NCI-H345 treated with DMSO at 0.1 percent for 48 hours (cell line): ENCODE results near the gene PC.
A peak's percentile ranks its signal among the peaks of the same experiment; 100 is the strongest.
"Not testable (repeated sequence)": the region's sequence is repeated elsewhere in the genome, so short reads cannot be mapped to it uniquely, and the experiment has no call there.

Source experiments
- DNase-seq: peaks from one replicate; lab custom pipeline; 2025; ENCODE audit not compliant: unreplicated experiment; lab: John Stamatoyannopoulos, UW

PC gene

DNA sequence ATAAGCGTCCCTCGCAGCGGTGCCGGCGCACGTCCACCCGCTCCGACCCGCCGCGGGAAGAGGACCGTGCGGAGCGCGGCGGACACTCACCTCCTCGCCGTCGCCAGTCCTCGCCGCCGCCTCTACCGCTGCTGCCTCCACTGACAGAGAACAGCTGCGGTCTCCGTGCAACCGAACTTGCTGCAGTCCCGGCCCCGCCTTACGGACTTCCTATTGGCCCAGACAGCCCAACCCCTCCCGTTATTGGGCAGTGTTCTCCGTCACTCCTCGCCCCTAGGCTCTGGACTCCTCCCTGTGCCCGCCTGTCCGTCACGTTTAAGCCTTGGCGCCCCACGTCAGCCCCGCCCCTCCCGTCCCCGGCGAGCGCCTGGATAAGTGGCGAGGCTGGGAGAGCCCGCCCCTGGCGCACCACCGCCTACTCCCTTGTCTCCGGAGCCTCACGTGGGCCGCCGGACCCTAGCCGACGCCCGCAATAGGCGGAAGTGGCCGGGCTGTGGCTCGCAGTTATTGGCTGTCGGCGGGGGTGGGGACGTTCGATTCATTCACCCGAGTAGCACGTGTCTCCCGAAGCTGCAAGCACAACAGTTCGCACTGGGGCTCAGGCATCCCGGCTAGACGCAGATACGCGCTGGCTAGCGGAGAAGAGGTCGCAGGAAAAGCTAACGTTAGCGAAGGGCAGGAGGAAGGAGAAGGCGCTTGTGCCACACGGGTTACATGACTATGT lies at the start of gene PC:
TSS of gene PC (minus strand) at position 152 of the 724 bp plus-strand sequence. CDS start 86,224 bp downstream, outside the sequence.
- peak; percentile 96 for DNase-seq

GRCh38 chr11:67007126-67007525 lies 48.9 kb upstream of the PC start:
- DNase-seq = no peak

GRCh38 chr11:67006029-67006884 lies 48.1 kb upstream of the PC start:
- DNase-seq = no peak

DNA sequence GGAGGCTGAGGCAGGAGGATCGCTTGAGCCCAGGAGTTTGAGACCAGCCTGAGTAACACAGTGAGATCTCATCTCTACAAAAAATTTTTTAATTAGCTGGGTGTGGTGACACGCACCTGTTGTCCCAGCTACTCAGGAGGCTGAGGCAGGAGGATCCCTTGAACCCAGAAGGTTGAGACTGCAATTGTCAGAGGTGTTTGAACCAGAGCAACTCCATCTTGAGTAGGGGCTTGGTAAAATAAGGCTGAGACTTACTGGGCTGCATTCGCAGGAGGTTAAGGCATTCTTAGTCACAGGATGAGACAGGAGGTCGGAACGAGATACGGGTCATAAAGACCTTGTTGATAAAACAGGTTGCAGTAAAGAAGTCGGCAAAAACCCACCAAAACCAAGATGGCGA lies 47.0 kb upstream of the PC start:
- DNase-seq = not testable (repeated sequence)

DNA sequence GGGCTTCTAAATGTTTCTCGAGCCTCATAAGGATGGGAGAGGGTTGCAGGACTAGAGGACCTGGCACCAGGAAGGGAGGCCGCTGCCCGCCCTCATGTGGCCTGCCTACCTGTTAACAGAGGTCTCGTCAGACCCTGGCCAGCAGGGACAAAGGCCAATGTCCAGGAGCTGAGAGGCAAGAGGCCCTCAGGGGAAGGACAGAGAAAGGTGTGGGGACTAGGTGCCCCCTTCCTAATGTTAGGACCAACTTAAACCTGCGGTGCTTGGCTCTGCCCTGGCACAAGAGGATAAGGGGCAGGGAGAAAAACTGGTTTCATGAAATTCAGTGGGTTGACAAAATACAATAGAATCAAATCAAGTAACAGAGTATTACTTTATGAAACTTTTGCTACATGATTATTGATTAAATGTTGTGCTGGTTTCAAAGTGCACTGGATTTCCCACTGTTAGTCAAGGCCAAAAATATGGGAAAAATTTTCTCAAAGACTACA lies 44.8 kb upstream of the PC start:
- DNase-seq = no peak

DNA sequence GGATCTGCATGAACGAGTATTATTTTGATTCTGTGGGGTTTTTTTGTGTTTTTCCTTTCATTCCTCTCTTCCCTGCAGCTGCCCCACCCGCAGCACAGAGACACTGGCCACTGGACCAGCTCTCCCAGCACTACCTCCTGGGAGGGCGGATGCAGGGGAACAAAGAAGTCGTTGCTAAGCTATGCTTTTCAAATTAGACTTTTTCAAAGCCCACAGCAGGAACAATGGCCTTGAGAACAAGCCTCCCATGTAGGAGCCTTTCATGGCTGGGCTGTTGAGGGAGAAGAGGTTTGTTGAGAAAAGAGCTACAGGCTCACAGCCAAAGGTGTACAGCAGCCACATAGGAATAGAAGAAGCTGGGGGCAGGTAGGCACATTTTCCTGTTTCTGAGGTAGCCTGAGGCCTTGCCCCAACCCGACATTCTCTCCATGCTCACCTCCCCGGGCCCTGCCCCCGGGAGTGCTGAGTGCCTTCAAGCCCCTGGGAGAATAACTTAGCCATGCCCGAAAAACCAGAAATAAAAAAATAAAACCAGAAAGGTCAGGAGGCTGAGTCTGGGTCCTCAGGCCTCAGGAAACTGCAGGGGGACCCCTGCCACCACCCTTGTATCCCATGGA lies 44.2 kb upstream of the PC start:
- DNase-seq = peak; percentile 95

DNA sequence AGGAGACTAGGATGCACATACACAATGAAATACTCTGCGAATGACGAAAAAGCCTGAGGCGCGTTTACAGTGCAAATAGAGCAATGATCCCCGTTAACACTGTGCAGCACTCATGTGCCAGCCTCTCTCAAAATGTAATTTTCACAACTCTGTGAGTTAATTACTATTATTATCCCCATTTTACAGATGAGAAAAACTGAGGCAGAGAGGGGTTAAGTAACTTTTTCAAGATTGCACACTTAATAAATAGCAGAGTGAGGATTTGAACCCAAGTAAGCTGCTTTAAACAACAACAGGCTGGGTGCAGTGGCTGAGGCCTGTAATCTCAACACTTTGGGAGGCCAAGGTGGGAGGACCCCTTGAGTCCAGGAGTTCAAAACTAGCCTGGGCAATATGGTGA lies 43.1 kb upstream of the PC start:
- DNase-seq = no peak

DNA sequence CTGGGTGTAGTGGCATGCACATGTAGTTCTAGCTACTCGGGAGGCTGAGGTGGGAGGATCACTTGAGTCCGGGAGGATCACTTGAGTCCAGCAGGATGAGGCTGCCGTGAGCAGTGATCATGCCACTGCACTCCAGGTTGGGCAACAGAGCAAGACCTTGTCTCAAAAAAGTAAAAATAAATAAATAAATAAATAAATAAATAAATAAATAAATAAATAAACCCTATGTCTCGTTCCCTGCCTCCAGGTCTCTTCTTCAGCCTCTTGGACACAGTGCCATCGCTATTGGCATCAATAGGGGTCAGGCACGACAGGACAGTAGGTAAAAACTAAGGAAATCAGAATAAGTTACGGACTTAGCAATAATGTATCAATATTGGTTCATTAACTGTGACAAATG lies 41.4 kb upstream of the PC start:
- no peak for DNase-seq

- DNase-seq = no peak
These were observed 38.6 kb upstream of the PC start for GRCh38 chr11:66996609-66997273.

DNA sequence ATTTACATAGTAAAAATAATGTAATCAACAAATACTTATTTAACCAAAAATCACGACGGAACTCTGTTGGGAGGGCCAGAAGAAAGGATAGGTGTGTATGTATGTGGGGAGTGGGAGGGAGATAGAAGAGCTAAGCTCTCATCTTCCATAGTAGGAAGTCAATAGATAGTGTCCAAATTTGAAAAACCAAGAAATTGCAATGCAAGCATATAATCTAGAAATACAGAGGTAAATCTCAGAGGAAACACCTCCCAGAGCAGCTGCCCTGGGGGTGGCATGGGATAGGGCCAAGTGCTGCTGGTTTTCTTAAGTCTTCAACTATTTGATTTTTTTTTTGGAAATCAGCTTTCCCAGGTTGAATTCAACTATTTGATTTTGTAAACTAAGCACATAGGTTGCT lies 33.9 kb upstream of the PC start:
- DNase-seq = no peak

GRCh38 chr11:66989360-66989759 lies 31.2 kb upstream of the PC start:
- DNase-seq = not testable (repeated sequence)

DNA sequence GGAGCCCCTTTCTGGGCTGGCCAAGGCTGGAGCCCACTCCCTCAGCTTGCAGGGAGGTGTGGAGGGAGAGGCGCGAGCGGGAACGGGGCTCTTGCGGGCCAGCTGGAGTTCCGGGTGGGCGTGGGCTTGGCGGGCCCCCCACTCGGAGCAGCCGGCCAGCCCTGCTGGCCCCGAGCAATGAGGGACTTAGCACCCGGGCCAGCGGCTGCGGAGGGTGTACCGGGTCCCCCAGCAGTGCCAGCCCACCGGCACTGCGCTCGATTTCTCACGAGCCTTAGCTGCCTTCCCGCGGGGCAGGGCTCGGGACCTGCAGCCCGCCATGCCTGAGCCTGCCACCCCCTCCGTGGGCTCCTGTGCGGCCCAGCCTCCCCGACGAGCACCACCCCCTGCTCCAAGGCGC lies 30.6 kb upstream of the PC start:
- DNase-seq = not testable (repeated sequence)

- no peak for DNase-seq
These were observed 29.9 kb upstream of the PC start for GRCh38 chr11:66987924-66988637.

GRCh38 chr11:66987158-66987620 lies 29.0 kb upstream of the PC start:
- no peak for DNase-seq

DNA sequence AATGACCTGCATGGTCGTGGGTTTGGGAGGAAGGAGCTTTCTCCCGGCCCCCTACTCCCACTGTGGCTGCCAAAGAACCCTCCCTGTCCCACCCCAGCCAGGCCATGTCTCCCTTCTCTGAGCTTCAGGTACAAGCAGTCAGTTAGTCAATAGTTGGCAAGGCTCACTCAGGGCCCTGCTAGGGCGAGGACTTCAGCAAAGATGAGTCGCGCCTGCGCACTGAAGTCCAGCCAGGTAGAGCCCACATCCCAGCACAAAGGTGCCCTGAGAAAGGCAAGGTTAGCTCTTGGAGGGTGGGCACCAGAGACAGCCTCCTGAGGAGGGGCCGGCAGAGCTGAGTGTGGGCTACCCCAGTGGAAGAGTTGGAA lies 28.0 kb upstream of the PC start:
- no peak for DNase-seq

DNA sequence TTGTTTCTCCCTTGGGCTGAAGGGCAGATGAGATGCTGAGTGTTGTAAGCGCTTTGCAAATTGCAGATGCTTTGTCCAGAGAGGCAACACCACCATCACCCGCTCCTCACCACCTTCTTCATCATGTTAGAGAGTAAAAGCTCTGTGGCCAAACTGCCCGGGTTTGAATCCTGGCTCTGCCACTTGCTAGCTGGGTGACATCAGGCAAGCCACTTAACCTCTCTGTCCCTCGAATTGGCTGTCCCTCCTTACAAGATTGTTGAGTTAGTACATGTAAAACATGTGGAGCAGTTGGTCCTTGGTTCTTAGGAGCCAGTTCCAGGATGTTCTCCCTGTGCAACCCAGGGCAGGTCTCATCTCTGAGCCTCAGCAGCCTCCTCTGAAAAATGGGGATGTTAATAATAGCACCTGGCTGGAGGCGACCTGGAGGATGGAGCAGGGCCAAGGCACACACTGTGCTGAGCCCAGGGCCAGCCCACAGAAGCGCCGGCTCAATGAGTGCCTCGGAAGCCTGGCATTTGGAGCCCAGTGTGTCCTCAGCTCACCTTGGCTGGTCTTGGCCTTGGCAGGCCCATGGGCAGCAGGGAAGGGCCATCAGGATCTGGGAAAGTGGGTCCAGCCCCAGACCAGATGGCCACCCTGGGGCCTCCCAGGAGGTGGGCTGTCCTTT lies 27.5 kb upstream of the PC start:
- no peak for DNase-seq

- no peak for DNase-seq
These were observed 25.2 kb upstream of the PC start for GRCh38 chr11:66983275-66983924.

DNA sequence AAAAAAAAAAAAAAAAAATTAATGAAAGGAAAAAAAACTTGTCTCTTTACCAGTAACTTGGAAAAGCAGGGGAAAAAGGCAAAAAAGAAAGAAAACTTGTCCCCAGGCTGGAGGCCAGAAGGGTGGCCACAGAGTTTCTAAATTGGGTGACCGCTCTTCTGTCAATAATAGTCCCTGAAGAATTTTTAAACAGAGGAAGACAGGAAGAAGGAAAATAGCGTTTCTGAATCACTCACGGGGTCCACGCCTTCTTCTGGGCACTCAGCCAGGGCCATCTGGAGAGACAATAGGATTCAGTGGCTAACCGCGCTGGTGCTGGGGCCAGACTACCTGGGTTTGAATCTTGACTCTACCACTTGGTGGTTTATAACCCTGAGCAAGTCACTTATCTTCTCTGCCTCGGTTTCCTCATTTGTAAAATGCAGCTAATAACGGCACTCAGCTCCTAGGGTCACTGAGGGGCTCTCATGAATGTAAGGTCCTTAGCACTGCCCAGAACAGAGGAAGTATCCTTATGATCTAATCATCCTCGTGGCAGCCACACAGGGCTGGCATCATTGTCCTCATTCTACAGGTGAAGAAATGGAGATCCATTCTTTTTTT lies 23.9 kb upstream of the PC start:
- DNase-seq = peak; percentile 82
